Cardiac septum (tissue), 1 donor: ENCODE measurements around the gene ORC5. TPM values are rescaled to one million over a fixed set of nuclear protein-coding genes. Genes with fewer than 3 reads are reported as not detected.

Experiments
- total RNA-seq: library from RNA; stranded (reverse); fragmentation: NEBNext Ultra II Directional; extraction: Animal tissue kit (Norgen Biotek cat#: 25700); gene quantifications from one replicate; pipeline ENCODE4 v1.2.1, GENCODE V29; 2021
- donor health status: DM: no; HTN: no; CAD: no.

The ORC5 gene
- total RNA-seq, 1 donor from 2014 or later: 8.6 TPM

Other genes starting within 250 kb of the ORC5 start
- 0.57 TPM for gene RELN, start 218.4 kb downstream of the ORC5 start, total RNA-seq
- gene LHFPL3, start 120.6 kb upstream of the ORC5 start, total RNA-seq: not detected